ENCODE data around the gene IBTK.

GRCh38 chr6:82220167-82220566 is 27.4 kb downstream of the IBTK start:
- no peak for TF ChIP-seq EZH2 (IDR thresholded peaks at IDR 0.05; ENCODE audit: low read depth)
- TF ChIP-seq CTCF (conservative IDR thresholded peaks at IDR 0.05) = no peak
